GM10847 (cell line): ENCODE results near the gene BCL6.

ENCODE experiments used
- POLR2A ChIP-seq: IDR thresholded peaks from 2 replicates; pipeline ENCODE4 v1.6.1; 2011; ENCODE audit not compliant: insufficient read length; ENCODE audit errors: extremely low read depth

The BCL6 gene

DNA sequence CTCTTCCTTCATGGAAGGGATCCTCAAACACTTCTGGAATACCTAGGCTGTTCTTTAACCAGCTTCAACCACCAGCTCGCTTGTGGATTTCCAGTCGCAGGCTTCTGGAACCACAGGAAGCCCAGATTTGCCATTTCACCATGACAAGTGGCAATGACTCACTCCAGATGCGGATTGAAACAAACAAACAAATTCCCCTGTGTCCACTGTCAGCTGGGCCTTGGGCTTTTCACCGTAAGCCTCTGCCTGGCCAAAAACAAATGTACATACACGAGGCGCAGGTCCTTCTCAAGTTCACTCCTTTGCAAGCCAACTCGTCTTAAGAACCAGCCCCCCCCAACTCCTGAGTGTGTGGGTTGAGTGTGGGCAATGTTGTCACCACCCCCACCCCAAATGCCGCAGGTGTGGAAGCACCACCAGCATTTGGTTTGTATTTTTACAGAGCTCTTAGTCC lies 8.8 kb downstream of the BCL6 start:
- TF ChIP-seq POLR2A, result no peak

DNA sequence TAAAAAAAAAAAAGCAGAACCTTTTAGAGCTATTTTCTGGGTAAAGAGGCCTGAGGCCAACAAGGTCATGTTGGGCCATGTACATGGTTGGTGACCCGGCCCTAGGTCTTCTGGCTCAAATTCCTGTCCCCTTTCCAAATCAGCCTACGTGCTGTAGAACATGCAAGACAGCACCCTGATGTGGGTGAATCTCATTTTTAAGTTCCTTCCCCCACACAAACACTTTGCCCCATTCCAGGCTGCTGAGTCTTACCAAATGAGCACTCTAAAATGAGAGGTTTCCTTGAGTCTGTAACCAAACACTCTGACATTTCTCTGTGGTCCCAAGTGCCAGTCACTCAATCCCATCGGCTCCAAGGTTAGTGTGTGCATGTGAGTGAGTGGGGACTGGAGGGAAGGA lies 9.4 kb downstream of the BCL6 start:
- no peak for TF ChIP-seq POLR2A

DNA sequence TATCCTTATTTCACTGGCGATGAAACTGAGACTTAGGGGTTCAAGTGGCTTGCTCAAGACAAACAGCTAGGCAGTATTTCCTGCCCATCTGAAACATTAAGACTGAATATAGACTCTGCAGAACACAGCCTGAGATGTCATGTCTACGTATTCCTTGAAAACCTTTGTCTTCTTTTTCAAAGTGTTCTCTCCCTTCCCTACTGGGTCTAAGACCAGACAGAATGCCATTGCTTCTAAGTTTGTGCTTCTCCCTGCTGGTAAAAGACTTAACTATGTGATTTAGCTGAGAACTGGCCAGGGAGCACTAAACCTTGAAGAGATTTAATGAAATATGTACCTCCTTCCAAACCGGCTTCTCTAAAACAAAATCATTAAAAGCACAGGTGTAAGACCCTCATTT lies 9.9 kb downstream of the BCL6 start:
- no peak for TF ChIP-seq POLR2A

DNA sequence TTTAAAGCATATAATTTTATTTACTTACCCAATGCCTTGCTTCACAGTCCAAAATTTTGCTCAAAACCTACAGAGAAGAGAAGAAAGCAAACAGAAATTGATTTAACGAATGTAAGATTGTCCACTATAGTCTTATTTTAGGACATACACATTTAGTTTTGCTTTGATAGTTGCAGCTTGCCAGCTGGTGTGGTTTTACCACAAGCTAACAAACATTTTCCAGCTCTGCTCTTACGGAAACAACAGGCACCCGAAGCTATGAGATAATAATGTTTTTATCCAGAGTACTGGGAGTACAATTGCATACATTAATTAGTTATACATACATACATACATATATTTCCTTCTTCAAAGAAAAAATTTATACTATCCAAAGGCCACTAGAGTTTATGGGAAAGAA lies 10.4 kb downstream of the BCL6 start:
- no peak for TF ChIP-seq POLR2A

- no peak for TF ChIP-seq POLR2A
Measured at GRCh38 chr3:187733371-187733770, 11.9 kb downstream of the BCL6 start.

GRCh38 chr3:187729598-187729997 lies 15.7 kb downstream of the BCL6 start:
- TF ChIP-seq POLR2A, result no peak

DNA sequence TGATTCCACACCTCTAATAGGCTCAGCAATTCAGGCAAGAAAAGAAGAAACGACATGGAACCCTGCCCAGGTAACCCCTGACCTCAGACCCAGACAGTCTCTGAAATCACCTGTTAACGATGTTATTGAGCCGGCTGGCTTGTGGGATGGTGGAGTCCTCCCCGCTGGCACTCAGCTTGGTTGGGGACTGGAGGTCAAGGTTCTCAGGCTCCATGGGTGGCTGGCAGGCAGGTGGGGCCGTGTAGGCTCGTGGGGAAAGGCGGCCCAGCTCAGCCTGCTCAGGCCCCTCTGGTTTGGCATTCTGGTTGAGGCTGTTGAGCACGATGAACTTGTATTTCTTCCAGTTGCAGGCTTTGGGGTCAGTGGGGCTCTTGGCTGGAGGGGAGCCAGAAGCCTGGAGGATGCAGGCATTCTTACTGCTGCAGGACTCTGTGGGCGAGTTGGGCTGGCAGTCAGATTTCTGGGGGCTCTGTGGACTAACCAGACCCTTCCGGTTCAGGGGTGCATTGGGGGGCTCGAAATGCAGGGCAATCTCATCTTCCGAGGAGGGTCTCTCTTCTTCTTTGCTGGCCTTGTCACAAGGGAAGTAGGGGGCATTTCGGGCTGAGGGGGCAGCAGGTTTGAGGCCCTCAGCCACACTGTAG lies 16.2 kb downstream of the BCL6 start:
- TF ChIP-seq POLR2A, result no peak

DNA sequence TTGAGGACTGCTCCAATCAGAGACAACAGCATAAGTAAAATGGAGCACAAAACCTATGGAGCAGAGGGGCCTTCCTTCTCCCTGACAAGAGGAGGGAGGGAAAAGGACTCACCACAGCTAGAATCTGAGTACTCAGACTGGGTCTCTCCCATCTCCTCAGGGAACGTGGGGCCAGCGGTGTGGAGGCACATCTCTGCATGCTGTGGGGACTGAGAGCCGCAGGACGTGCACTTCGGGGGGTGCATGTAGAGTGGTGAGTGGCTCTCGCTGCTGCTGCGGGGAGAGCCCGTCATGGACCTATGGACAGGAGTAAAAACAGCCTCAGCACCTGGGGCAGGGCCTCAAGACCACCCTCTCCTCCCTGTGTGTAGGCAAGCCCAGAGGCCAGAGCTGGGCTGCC lies 17.0 kb downstream of the BCL6 start:
- no peak for TF ChIP-seq POLR2A

DNA sequence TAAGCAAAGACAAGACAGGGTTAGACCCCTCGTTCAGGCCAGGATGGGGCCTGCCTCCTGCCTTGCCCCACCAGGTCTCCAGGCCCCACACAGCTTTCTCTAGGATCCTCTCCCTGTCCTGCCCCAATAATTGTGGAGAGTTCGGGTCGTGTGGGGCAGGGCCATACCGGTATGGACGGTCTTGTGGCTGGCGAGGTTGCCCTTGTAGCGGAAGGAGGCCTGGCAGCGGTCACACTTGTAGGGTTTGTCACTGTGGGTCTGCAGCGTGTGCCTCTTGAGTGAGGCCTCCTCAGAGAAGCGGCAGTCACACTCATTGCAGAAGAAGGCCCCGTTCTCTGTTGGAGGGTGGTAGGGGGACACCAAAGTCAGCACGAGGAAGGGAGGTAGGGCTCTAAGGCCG lies 18.7 kb downstream of the BCL6 start:
- no peak for TF ChIP-seq POLR2A

DNA sequence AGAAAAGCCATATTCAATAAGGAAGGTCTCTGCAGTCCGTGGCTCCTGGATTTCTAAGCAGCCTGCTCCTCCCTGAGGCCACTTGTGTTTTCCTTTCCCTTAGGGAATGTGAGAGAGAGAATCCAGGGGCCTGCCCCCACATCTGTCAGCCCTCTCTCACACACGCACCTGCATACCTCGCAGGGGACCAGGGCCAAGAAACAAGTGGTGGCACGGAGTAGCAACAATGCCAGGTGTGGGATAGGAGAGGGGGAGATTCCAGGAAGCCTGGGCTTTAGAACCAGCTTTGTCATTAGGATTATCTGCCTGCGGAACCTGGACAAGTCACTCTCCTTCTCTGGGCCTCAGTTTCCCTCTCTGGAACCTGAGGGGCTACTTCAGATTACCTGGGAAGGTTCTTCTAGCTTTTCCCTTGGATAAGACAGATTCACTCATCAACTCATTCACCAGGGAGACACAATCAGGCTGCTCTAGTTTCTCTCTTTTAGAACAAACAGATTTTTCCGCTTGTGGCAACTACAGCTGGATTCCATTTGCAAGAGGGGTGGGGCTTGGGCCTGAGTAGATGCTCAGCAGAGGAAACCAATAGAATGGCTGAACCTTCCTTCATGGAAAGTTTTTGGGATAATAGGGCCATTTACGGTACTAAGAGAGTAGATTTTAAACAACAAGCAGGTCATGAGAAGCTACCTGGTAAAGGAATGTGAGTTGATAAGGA lies 19.5 kb downstream of the BCL6 start:
- TF ChIP-seq POLR2A, result no peak

- no peak for TF ChIP-seq POLR2A
Measured at GRCh38 chr3:187725224-187725623, 20.0 kb downstream of the BCL6 start.

DNA sequence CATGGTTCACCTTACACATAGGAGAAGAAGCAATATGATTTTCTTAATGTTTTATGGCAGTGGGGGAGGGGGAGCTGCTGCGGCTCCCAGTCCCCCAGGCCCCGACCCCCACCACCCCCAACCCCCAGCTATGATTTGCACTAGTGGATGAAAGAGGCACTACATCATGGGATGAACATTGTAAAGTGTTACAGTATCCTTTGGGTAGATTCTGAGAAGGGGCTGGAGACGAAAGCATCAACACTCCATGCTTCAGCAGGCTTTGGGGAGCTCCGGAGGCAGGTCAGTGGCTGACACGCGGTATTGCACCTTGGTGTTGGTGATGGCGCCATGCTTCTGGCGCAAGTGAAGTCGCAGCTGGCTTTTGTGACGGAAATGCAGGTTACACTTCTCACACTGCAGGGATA lies 23.1 kb downstream of the BCL6 start:
- no peak for TF ChIP-seq POLR2A

DNA sequence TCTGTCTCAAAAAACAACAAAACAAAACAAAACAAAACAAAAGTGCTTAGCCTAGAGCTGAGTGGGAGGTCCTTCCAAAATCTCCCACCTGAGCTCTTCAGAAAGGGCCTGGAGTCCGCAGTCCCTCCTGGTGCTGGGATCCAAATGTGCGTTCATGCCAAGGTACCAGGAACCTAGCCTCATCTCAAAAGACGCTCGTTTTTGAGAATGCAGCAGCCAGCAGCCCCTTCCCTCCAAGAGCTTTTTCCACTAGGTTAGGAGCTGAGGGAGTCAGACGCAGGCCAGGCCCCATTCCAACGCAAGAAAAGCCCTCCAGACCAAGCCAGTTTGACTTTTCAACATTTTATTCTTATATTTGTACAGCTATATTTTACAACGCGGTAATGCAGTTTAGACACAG lies 24.2 kb downstream of the BCL6 start:
- TF ChIP-seq POLR2A, result no peak

DNA sequence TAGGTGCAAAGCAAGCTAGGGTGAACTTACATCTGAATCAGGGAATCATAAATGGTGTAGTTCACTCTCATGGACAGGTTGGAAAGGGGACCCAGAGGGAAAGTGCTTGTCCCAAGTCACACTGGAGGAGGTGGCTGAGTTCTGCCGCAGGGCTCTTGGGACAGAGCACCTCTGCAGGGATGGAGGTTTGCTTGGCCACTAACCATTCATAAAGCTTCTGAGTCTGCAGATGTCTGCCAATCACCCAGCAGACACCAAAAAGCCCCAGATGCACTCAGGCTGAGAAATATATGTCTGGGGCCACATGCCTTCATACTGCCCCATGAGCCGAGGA lies 25.0 kb downstream of the BCL6 start:
- no peak for TF ChIP-seq POLR2A

GRCh38 chr3:187719628-187720336 lies 25.5 kb downstream of the BCL6 start:
- no peak for TF ChIP-seq POLR2A

GRCh38 chr3:187718802-187719201 lies 26.5 kb downstream of the BCL6 start:
- TF ChIP-seq POLR2A, result no peak
